Natural killer cell treated with Interleukin-12 subunit alpha and Interleukin-12 subunit beta and Interleukin-15 and Interleukin-18, amount 100 ng/mL, for 72 hours (primary cell): ENCODE measurements around the gene OPA1. TPM values are rescaled to one million over a fixed set of nuclear protein-coding genes. Genes with fewer than 3 reads are reported as not detected.
A peak's percentile ranks its signal among the peaks of the same experiment; 100 is the strongest.

Experiments used
- ATAC-seq, 2 donors: fragments of 150-1000 bp; cut with Tn5 transposase in 1 of 2; sonication (Bioruptor Pico), chemical (Tn5 transposase) in 1 of 2; 2 replicates each; pipeline ENCODE4 v1.10.0; 2021
- DNase-seq: peaks from one replicate; pipeline ENCODE4 v3.0.0; 2022; ENCODE audit warnings: low spot score
- H3K27ac Mint-ChIP-seq, 2 donors: 1 replicate in 1 of 2; 2 replicates in 1 of 2; pipeline ENCODE4 v1.8.0; 2022; ENCODE audit warnings: mixed read lengths in 2 of 2, mild to moderate bottlenecking in 1 of 2, moderate library complexity in 1 of 2
- H3K27me3 Mint-ChIP-seq, 2 donors: 1 replicate in 1 of 2; 2 replicates in 1 of 2; pipeline ENCODE4 v1.8.0; 2022; ENCODE audit warnings: mixed read lengths in 2 of 2
- H3K36me3 Mint-ChIP-seq: one replicate; pipeline ENCODE4 v1.8.0; 2022; ENCODE audit warnings: mixed read lengths
- H3K4me1 Mint-ChIP-seq, 2 donors: 1 replicate in 1 of 2; 2 replicates in 1 of 2; pipeline ENCODE4 v1.8.0; 2022; ENCODE audit warnings: low read depth in 2 of 2, mixed read lengths in 2 of 2, mild to moderate bottlenecking in 1 of 2
- H3K4me3 Mint-ChIP-seq: one replicate; pipeline ENCODE4 v1.8.0; 2022; ENCODE audit warnings: mixed read lengths
- H3K9me3 Mint-ChIP-seq: 2 replicates; pipeline ENCODE4 v1.8.0; 2022; ENCODE audit warnings: mixed read lengths
- total RNA-seq, 2 donors: library from RNA; stranded (reverse); gene quantifications; one replicate each; pipeline ENCODE4 v1.2.3, GENCODE V29; 2022

OPA1 gene
- total RNA-seq, 2 donors from 2014 or later, result 62.3 to 84.6 TPM

- DNase-seq (no peak), ATAC-seq (no peak)
- H3K27ac Mint-ChIP-seq, result no peak overlapping the region
- H3K27me3 Mint-ChIP-seq, result peaks cover 0 to 4% of the 10 kb centered on the region in 2 donors
- no peaks in the 10 kb centered on the region for H3K4me1 Mint-ChIP-seq
- no peak overlapping the region for H3K4me3 Mint-ChIP-seq
- no peaks in the 10 kb centered on the region for H3K36me3 Mint-ChIP-seq
- H3K9me3 Mint-ChIP-seq, result no peaks in the 10 kb centered on the region
Observed at GRCh38 chr3:193564012-193564411, 29.0 kb upstream of the OPA1 start.

DNA sequence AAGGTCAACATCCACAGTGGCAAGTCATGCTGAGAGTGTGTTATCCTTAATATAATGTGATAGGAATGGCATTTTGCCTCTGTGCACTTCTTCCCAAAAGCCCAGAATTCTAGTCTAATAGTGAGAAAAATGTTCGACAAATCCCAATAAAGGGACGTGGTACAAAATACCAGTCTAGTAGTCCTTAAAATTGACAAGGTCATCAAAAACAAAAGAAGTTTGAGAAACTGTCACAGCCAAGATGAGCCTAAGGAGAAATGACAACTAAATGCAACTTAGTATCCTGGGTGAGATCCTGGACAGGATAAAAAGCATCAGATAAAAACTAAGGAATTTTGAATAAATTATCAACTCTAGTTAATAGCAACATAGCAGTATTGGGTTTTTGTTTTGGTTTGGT is 23.9 kb upstream of the OPA1 start:
- H3K36me3 Mint-ChIP-seq, result no peaks in the 10 kb centered on the region
- peaks cover 0 to 4% of the 10 kb centered on the region in 2 donors for H3K4me1 Mint-ChIP-seq
- H3K27me3 Mint-ChIP-seq, result peaks cover 0 to 4% of the 10 kb centered on the region in 2 donors
- H3K4me3 Mint-ChIP-seq, result no peak overlapping the region
- no peak for ATAC-seq
- DNase-seq, result no peak
- no peak overlapping the region for H3K27ac Mint-ChIP-seq
- H3K9me3 Mint-ChIP-seq, result no peaks in the 10 kb centered on the region

DNA sequence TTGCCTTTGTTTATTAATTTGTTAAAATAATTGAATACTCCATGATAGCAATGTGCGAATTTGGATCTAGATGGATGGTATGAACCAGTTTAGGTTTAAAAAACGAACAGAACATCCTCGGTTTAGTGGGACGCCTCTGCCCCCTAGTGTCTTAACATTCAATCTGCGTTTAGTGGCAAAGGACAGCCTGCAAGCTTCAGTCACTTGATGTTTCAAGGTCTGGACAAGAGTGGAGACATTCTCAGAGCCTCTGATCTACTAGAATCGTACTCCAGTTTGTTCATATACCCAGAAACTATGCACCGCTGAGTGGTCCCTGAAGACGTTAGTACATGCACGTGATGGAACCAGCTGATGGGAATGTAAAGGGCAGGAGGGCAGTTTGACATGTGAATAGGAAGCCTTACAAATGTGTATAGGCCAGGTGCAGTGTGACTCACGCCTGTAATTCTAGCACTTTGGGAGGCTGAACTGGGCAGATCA is 20.5 kb upstream of the OPA1 start:
- no peaks in the 10 kb centered on the region for H3K36me3 Mint-ChIP-seq
- peaks cover 0 to 4% of the 10 kb centered on the region in 2 donors for H3K27me3 Mint-ChIP-seq
- H3K4me1 Mint-ChIP-seq, result peaks cover 0 to 4% of the 10 kb centered on the region in 2 donors

GRCh38 chr3:193573403-193574191 is 19.4 kb upstream of the OPA1 start:
- no peak overlapping the region for H3K4me3 Mint-ChIP-seq
- ATAC-seq (no peak), DNase-seq (no peak)
- no peak overlapping the region for H3K27ac Mint-ChIP-seq
- H3K27me3 Mint-ChIP-seq, result no peaks in the 10 kb centered on the region
- peaks cover 0 to 4% of the 10 kb centered on the region in 2 donors for H3K4me1 Mint-ChIP-seq
- no peaks in the 10 kb centered on the region for H3K36me3 Mint-ChIP-seq
- H3K9me3 Mint-ChIP-seq, result no peaks in the 10 kb centered on the region

More for the DNA sequence above, 20.5 kb upstream of the OPA1 start:
- H3K27ac Mint-ChIP-seq, result no peak overlapping the region
- no peaks in the 10 kb centered on the region for H3K9me3 Mint-ChIP-seq
- no peak overlapping the region for H3K4me3 Mint-ChIP-seq
- ATAC-seq (peak in 1 of 2 donors; percentile 51), DNase-seq (no peak)

DNA sequence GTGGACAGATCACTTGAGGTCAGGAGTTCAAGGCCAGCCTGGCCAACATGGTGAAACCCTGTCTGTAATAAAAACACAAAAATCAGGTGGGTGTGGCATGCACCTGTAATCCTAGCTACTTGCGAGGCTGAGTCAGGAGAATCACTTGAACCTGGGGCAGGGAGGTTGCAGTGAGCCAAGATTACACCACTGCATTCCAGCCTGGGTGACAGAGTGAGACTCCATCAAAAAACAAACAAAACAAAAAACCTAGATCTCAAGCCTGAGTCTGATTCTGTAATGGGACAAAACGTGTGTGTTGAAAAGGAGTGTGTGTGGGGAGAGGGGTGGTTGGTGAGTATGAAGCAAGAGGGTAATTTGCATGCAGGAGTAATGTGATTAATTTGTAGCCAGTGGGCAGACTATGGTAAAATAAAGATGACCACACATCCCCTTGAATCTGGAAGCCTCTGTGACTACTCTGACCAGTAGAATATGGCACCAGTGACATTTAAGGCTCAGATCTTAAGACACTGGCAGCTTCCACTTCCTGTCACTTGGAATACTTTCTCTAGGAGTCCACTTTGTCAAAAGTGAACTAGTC is 18.4 kb upstream of the OPA1 start:
- Mint-ChIP-seq H3K4me1 (peaks cover 0 to 4% of the 10 kb centered on the region in 2 donors), H3K4me3 (no peak overlapping the region), H3K36me3 (no peaks in the 10 kb centered on the region), H3K27me3 (no peaks in the 10 kb centered on the region), H3K9me3 (no peaks in the 10 kb centered on the region), H3K27ac (no peak overlapping the region)
- DNase-seq (no peak), ATAC-seq (no peak)

- DNase-seq, result no peak
- Mint-ChIP-seq H3K9me3 (no peaks in the 10 kb centered on the region), H3K36me3 (no peaks in the 10 kb centered on the region), H3K27ac (no peak overlapping the region), H3K4me3 (no peak overlapping the region), H3K4me1 (no peaks in the 10 kb centered on the region), H3K27me3 (no peaks in the 10 kb centered on the region)
- ATAC-seq, result no peak
Observed at GRCh38 chr3:193585530-193585929, 7.5 kb upstream of the OPA1 start.

DNA sequence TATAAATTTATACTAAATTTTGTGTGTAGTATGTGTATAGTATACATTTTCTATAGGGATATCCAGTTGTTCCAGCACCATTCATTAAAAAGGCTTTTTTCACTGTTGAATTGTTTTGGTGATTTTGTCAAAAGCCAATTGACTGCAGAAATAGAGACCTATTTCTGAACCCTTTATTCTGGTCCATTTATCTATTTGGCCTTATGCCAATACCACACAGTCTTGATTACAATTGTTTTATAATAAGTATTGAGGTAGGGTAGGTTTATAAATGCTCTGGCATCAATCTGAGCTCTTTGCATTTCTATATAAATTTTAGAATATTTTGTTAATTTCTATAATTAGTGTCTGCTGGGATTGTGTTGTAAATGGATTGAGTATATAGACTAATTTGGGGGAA is 6.5 kb upstream of the OPA1 start:
- no peaks in the 10 kb centered on the region for H3K36me3 Mint-ChIP-seq
- H3K27me3 Mint-ChIP-seq, result no peaks in the 10 kb centered on the region
- no peak for ATAC-seq
- H3K4me1 Mint-ChIP-seq, result no peaks in the 10 kb centered on the region
- no peak overlapping the region for H3K4me3 Mint-ChIP-seq
- H3K9me3 Mint-ChIP-seq, result no peaks in the 10 kb centered on the region
- no peak for DNase-seq
- H3K27ac Mint-ChIP-seq, result no peak overlapping the region

GRCh38 chr3:193589129-193589528 is 3.9 kb upstream of the OPA1 start:
- H3K4me1 Mint-ChIP-seq, result peaks cover 9 to 19% of the 10 kb centered on the region in 2 donors
- H3K9me3 Mint-ChIP-seq, result no peaks in the 10 kb centered on the region
- no peak for DNase-seq
- no peak for ATAC-seq
- peaks cover 7% of the 10 kb centered on the region for H3K36me3 Mint-ChIP-seq
- H3K27ac Mint-ChIP-seq, result no peak overlapping the region
- no peak overlapping the region for H3K4me3 Mint-ChIP-seq
- H3K27me3 Mint-ChIP-seq, result no peaks in the 10 kb centered on the region

DNA sequence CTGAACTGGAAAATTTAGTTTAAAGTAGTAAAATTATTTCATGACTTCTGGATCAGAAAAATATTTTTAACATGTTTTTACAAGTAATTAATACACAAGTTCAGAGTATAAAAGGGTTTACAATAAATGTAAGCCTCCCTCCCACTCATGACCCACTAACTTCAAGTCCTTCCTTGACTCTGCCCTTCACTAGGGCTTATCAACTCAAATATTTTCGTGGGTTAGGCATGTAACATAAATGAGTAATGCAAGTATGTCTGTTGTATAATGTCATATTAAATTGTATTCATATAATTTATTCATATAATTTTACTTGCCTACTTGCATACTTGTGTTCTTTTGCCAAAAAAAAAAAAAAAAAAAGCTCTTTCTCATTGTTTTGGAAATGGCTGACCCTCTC is 3.4 kb upstream of the OPA1 start:
- Mint-ChIP-seq H3K4me3 (no peak overlapping the region), H3K36me3 (peaks cover 7% of the 10 kb centered on the region), H3K4me1 (peaks cover 9 to 21% of the 10 kb centered on the region in 2 donors), H3K27ac (no peak overlapping the region), H3K27me3 (no peaks in the 10 kb centered on the region), H3K9me3 (no peaks in the 10 kb centered on the region)
- ATAC-seq (no peak), DNase-seq (no peak)

- Mint-ChIP-seq H3K27me3 (no peaks in the 10 kb centered on the region), H3K9me3 (no peaks in the 10 kb centered on the region), H3K4me1 (peaks cover 9 to 21% of the 10 kb centered on the region in 2 donors), H3K4me3 (no peak overlapping the region), H3K27ac (no peak overlapping the region), H3K36me3 (peaks cover 7% of the 10 kb centered on the region)
- DNase-seq (no peak), ATAC-seq (no peak)
Observed at GRCh38 chr3:193590088-193590856, 2.7 kb upstream of the OPA1 start.

DNA sequence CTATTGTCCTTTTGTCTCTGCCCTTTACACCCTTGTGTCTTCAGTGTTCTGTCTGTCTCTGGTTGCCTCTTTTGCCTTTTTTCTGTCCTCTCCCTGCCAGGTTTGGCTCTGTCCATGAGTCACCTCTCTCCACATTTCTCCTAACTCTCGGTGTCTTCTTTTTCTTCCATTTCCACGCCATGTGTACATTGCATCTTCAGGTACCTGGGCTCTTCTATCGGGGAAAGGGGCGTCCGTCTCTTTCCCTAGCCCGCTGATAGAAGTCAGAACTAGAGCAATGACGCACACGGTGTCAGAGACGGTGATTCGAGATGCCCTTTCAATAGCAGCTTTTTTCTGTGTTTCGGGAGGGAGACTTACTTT is 641 bp downstream of the OPA1 start:
- DNase-seq (no peak), ATAC-seq (peak; percentile 22 to 70)
- no peaks in the 10 kb centered on the region for H3K27me3 Mint-ChIP-seq
- peak overlapping the region; percentile 98 for H3K4me3 Mint-ChIP-seq
- H3K4me1 Mint-ChIP-seq, result peaks cover 26 to 51% of the 10 kb centered on the region in 2 donors
- H3K9me3 Mint-ChIP-seq, result no peaks in the 10 kb centered on the region
- peaks cover 21% of the 10 kb centered on the region for H3K36me3 Mint-ChIP-seq
- peak overlapping the region; percentile 95 to 97 for H3K27ac Mint-ChIP-seq

- Mint-ChIP-seq H3K36me3 (peaks cover 21% of the 10 kb centered on the region), H3K4me1 (peaks cover 39 to 65% of the 10 kb centered on the region in 2 donors), H3K27ac (peak overlapping the region; percentile 21 to 97), H3K4me3 (peak overlapping the region; percentile 98), H3K27me3 (no peaks in the 10 kb centered on the region), H3K9me3 (no peaks in the 10 kb centered on the region)
- DNase-seq (no peak), ATAC-seq (no peak)
Observed at GRCh38 chr3:193594946-193595689, 2.1 kb downstream of the OPA1 start.

DNA sequence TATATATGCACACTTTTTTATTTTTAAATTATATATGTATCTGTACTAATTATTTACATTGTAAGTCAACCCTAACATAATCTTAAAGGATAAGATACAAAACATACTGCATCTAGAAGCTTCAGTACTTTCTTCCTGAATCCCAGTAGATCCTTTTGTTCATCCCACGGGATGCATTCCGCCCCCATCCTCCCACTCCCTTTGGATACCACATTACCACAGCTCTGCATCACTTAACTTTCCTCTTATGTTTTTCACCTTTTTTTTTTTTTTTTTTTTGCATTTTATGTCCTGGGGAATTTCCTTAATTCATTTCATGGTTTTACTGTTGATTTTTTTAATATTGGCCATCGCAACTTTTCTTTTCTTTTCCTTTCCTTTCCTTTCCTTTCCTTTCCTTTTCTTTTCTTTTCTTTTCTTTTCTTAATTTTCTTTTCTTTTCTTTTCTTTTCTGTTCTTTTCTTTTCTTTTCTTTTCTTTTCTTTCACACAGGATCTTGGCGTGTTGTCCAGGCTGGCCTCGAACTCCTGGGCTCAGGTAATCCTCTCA is 3.0 kb downstream of the OPA1 start:
- H3K27me3 Mint-ChIP-seq, result no peaks in the 10 kb centered on the region
- no peaks in the 10 kb centered on the region for H3K9me3 Mint-ChIP-seq
- H3K36me3 Mint-ChIP-seq, result peaks cover 21% of the 10 kb centered on the region
- ATAC-seq, result no peak
- H3K27ac Mint-ChIP-seq, result peak overlapping the region in 1 of 2 donors; percentile 21
- peak overlapping the region; percentile 33 for H3K4me3 Mint-ChIP-seq
- DNase-seq, result no peak
- H3K4me1 Mint-ChIP-seq, result peaks cover 43 to 69% of the 10 kb centered on the region in 2 donors
